Fibroblast of lung (primary cell): ENCODE results near the gene ARHGEF10L.

Experiments
- EZH2 ChIP-seq: IDR thresholded peaks from 2 replicates; pipeline ENCODE4 v1.5.1; 2012; ENCODE audit warnings: low read length, control low read depth, mild to moderate bottlenecking; ENCODE audit errors: missing control alignments
- TF ChIP-seq, protein P1 (sequence below), 2 donors: IDR thresholded peaks in 1 of 2; conservative IDR thresholded peaks in 1 of 2; 1 replicate in 1 of 2; 2 replicates in 1 of 2; pipeline ENCODE4 v1.5.1; 2011 to 2012; ENCODE audit warnings: low read length in 2 of 2, control low read depth in 1 of 2, inconsistent platforms in 1 of 2, low read depth in 1 of 2, mild to moderate bottlenecking in 1 of 2

DNA sequence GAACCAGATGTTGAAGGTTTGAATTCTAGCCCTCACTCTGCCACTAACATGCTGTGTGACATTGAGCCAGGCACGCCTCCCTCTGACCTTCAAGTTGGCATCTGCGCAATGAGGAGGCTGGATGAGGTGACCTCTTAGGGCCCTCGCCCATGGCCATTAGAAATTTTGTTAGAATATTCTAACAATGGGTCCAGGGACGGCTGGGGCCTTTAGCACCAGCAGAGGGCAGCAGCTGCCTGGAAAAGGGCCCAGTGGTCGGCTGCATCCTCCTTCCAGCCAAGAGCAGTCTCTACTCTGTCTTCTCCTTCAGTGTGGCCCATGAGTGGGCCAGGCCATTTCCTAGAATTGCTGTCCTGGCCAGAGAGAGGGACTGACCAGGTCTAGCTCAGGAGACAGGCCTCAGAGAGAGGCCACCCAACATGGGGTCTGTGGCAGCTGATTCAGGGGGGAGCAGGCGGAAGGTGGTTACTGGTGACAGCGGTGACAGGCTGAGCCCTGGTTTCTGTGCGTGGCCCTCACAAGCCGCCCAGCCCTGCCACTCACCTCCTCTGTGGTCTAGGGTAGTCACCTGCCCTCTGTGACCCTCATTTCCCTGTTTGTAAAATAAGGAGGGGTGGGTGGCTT, 114.3 kb downstream of the ARHGEF10L start:
- TF ChIP-seq, protein P1, sequence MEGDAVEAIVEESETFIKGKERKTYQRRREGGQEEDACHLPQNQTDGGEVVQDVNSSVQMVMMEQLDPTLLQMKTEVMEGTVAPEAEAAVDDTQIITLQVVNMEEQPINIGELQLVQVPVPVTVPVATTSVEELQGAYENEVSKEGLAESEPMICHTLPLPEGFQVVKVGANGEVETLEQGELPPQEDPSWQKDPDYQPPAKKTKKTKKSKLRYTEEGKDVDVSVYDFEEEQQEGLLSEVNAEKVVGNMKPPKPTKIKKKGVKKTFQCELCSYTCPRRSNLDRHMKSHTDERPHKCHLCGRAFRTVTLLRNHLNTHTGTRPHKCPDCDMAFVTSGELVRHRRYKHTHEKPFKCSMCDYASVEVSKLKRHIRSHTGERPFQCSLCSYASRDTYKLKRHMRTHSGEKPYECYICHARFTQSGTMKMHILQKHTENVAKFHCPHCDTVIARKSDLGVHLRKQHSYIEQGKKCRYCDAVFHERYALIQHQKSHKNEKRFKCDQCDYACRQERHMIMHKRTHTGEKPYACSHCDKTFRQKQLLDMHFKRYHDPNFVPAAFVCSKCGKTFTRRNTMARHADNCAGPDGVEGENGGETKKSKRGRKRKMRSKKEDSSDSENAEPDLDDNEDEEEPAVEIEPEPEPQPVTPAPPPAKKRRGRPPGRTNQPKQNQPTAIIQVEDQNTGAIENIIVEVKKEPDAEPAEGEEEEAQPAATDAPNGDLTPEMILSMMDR (conservative IDR thresholded peaks at IDR 0.05 in 1 of 2, IDR thresholded peaks at IDR 0.05 in 1 of 2; ENCODE audit: low read depth in 1 of 2, low read length in 2 of 2): peak; percentile 75 to 82
- TF ChIP-seq EZH2: no peak
